Measurements from ENCODE around the gene KRTAP10-8.
"Not testable (repeated sequence)": the region's sequence is repeated elsewhere in the genome, so short reads cannot be mapped to it uniquely, and the experiment has no call there.

KRTAP10-8 gene

DNA sequence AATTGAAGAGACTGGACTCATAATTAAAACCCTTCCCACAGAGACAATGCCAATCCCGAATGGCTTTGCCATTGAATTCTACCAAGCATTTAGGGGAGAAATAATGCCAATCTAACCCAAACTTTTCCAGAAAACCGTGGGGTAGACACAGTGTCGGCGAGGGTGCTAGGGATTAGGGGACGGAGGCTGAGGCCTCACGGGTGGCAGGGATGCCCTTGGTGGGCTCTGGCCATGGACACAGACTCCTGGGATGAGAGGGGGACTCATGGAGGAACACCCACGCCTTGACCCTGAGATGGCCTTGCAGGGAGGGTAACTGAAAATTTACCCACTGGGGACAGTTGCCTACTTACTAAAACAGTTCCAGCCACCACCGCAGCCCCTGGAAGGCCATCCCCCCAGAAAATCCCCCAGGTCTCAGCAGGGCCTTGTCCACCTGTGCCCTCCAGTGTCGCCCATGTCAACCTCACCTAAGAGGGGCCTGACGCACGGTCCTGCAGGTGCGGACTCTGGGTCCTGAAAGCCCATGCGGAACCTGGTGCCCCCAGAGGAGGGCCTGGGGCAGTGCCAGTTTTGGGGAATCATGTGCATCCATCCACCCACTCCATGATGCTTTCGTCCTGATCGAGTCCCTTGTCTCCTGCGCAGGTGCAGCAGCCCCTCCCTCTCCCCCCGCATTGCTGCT lies 33.4 kb upstream of the KRTAP10-8 start:
- Histone ChIP-seq H4K5ac (ENCODE audit: low read length) (no peak overlapping the region), H2BK5ac (ENCODE audit: low read length) (no peak overlapping the region), H3K4ac (ENCODE audit: low read depth, low read length) (no peak overlapping the region), H3K4me3 (ENCODE audit: low read length) (no peak overlapping the region), H4K8ac (ENCODE audit: low read depth, low read length) (no peak overlapping the region), H3K4me2 (ENCODE audit: low read length) (no peak overlapping the region), H3K4me1 (ENCODE audit: control insufficient read depth, low read depth, low read length) (no peaks in the 10 kb centered on the region), H3K36me3 (ENCODE audit: control insufficient read depth, insufficient read depth, low read length) (no peaks in the 10 kb centered on the region), H3K56ac (ENCODE audit: low read length) (no peak overlapping the region), H3K9ac (ENCODE audit: low read length) (no peak overlapping the region), H2BK15ac (replicated peaks; ENCODE audit: low read depth) (no peak overlapping the region), H2AK5ac (ENCODE audit: low read length) (no peak overlapping the region), H3K27ac (ENCODE audit: low read depth, low read length) (no peak overlapping the region), H3K79me1 (ENCODE audit: low read length) (no peaks in the 10 kb centered on the region), H3K18ac (ENCODE audit: low read length) (no peak overlapping the region), H3K23ac (ENCODE audit: low read length) (no peak overlapping the region), H2BK120ac (ENCODE audit: low read depth, low read length) (no peak overlapping the region), H3K27me3 (ENCODE audit: insufficient read depth, low read length, poor library complexity) (no peaks in the 10 kb centered on the region), H3K79me2 (ENCODE audit: control insufficient read depth, insufficient read depth, low read length) (no peaks in the 10 kb centered on the region)
- DNase-seq, result no peak
- WGBS (ENCODE audit: extremely low coverage, insufficient coverage, low lambda C conversion rate), result no CpG with 5 or more reads among the region's 17 CpGs

DNA sequence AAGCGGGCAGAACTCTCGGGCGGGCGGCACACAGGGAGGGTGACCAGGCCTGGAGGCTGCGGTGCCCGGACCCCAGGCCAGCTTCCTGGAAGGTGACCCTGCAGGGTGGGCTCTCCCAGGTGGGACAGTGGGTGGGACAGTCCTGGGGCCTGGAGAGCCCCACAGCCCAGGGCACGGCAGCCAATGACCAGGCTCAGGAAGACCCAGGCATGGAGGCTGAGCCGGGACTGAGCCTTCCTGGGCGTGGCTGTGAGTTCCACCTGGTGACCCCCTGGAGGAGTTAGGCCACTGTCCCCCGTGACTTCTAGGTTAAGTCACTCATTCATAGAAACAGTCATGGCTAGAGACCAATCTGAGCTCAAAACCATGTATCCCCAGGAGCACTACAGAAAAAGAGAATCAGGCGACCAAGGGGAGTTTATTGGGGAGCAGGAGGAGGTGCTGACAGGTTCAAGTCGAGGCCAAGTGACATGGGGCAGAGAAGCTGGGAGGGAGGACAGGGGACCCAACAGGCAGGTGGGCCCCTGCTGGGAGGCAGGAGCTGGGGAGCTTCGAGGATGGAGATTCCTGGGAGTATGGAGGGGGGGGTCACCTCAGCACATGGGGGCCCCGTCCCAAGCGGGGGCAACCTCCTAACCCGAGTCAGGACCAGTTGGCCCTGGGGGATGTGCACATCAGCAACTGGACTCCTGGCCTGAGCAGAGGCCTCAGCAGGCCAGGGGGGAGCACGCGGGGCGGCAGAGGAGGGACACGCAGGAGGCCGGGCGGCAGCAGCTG lies 32.6 kb upstream of the KRTAP10-8 start:
- no peak overlapping the region for H3K18ac ChIP-seq (ENCODE audit: low read length)
- H3K79me2 ChIP-seq (ENCODE audit: control insufficient read depth, insufficient read depth, low read length), result no peaks in the 10 kb centered on the region
- H2BK120ac ChIP-seq (ENCODE audit: low read depth, low read length), result no peak overlapping the region
- H3K23ac ChIP-seq (ENCODE audit: low read length), result no peak overlapping the region
- H4K8ac ChIP-seq (ENCODE audit: low read depth, low read length), result no peak overlapping the region
- H3K9ac ChIP-seq (ENCODE audit: low read length), result no peak overlapping the region
- WGBS (ENCODE audit: extremely low coverage, insufficient coverage, low lambda C conversion rate), result no CpG with 5 or more reads among the region's 22 CpGs
- H3K79me1 ChIP-seq (ENCODE audit: low read length), result no peaks in the 10 kb centered on the region
- no peaks in the 10 kb centered on the region for H3K4me1 ChIP-seq (ENCODE audit: control insufficient read depth, low read depth, low read length)
- H2BK5ac ChIP-seq (ENCODE audit: low read length), result no peak overlapping the region
- no peak overlapping the region for H3K56ac ChIP-seq (ENCODE audit: low read length)
- H4K5ac ChIP-seq (ENCODE audit: low read length), result no peak overlapping the region
- no peak overlapping the region for H2AK5ac ChIP-seq (ENCODE audit: low read length)
- H3K27ac ChIP-seq (ENCODE audit: low read depth, low read length), result no peak overlapping the region
- no peak for DNase-seq
- H3K4me3 ChIP-seq (ENCODE audit: low read length), result no peak overlapping the region
- no peak overlapping the region for H2BK15ac ChIP-seq (replicated peaks; ENCODE audit: low read depth)
- H3K4ac ChIP-seq (ENCODE audit: low read depth, low read length), result no peak overlapping the region
- H3K36me3 ChIP-seq (ENCODE audit: control insufficient read depth, insufficient read depth, low read length), result no peaks in the 10 kb centered on the region
- H3K27me3 ChIP-seq (ENCODE audit: insufficient read depth, low read length, poor library complexity), result no peaks in the 10 kb centered on the region
- no peak overlapping the region for H3K4me2 ChIP-seq (ENCODE audit: low read length)

DNA sequence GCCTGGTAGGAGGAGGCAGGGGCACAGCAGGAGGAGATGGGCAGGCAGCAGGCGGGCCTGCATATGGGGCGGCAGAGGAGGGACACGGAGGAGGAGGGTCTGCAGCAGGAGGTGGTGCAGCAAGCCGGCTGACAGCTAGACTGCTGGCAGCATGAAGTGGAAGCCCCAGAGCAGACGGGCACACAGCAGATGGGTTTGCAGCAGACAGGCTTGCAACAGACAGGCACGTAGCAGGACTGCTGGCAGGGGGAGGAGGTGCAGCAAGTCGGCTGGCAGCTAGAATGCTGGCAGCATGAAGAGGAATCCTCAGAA lies 32.1 kb upstream of the KRTAP10-8 start:
- Histone ChIP-seq H3K23ac (ENCODE audit: low read length) (no peak overlapping the region), H2BK5ac (ENCODE audit: low read length) (no peak overlapping the region), H3K79me1 (ENCODE audit: low read length) (no peaks in the 10 kb centered on the region), H2AK5ac (ENCODE audit: low read length) (no peak overlapping the region), H2BK15ac (replicated peaks; ENCODE audit: low read depth) (no peak overlapping the region), H3K36me3 (ENCODE audit: control insufficient read depth, insufficient read depth, low read length) (no peaks in the 10 kb centered on the region), H3K4me2 (ENCODE audit: low read length) (no peak overlapping the region), H3K27me3 (ENCODE audit: insufficient read depth, low read length, poor library complexity) (no peaks in the 10 kb centered on the region), H3K4me1 (ENCODE audit: control insufficient read depth, low read depth, low read length) (no peaks in the 10 kb centered on the region), H3K27ac (ENCODE audit: low read depth, low read length) (no peak overlapping the region), H3K9ac (ENCODE audit: low read length) (no peak overlapping the region), H4K5ac (ENCODE audit: low read length) (no peak overlapping the region), H3K18ac (ENCODE audit: low read length) (no peak overlapping the region), H2BK120ac (ENCODE audit: low read depth, low read length) (no peak overlapping the region), H3K56ac (ENCODE audit: low read length) (no peak overlapping the region), H3K4ac (ENCODE audit: low read depth, low read length) (no peak overlapping the region), H3K79me2 (ENCODE audit: control insufficient read depth, insufficient read depth, low read length) (no peaks in the 10 kb centered on the region), H4K8ac (ENCODE audit: low read depth, low read length) (no peak overlapping the region), H3K4me3 (ENCODE audit: low read length) (no peak overlapping the region)
- no peak for DNase-seq
- WGBS (ENCODE audit: extremely low coverage, insufficient coverage, low lambda C conversion rate), result no CpG with 5 or more reads among the region's 7 CpGs

DNA sequence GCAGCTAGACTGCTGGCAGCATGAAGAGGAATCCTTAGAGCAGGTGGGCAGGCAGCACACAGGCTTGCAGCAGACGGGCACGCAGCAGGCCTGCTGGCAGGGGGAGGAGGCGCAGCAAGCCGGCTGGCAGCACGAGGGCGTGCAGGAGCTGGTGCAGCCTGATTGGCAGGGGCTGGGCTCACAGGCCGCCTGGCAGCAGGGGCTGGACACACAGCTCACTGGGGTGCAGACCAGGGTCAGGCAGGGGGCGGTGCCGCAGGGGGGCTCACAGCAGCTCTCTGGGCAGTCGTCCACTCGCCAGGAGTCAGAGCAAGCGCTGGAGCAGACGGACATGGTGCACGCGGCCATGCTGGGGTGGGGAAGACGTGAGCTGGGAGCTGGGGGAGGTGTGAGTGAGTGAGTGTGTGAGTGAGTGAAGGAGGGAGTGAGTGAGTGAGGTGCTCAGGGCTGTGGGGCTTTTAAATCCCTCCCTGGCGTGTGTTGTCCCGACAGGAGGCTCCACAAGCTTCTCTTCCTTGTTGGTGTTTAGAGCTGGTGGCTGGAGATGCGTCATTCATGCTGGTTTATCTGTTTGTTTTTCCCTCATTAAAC lies 31.6 kb upstream of the KRTAP10-8 start, which contains the start of gene KRTAP10-5:
KRTAP10-5 (minus strand) TSS at position 374 of the 591 bp plus-strand sequence; CDS start at position 348, 26 bp downstream.
- H3K56ac ChIP-seq (ENCODE audit: low read length); H3K4ac ChIP-seq (ENCODE audit: low read depth, low read length); H2AK5ac ChIP-seq (ENCODE audit: low read length); H3K4me2 ChIP-seq (ENCODE audit: low read length); H3K79me1 ChIP-seq (ENCODE audit: low read length); H4K8ac ChIP-seq (ENCODE audit: low read depth, low read length); H3K4me1 ChIP-seq (ENCODE audit: control insufficient read depth, low read depth, low read length); H3K27ac ChIP-seq (ENCODE audit: low read depth, low read length); H4K5ac ChIP-seq (ENCODE audit: low read length); H3K9ac ChIP-seq (ENCODE audit: low read length); H3K23ac ChIP-seq (ENCODE audit: low read length); H2BK15ac ChIP-seq (replicated peaks; ENCODE audit: low read depth); H2BK5ac ChIP-seq (ENCODE audit: low read length); H2BK120ac ChIP-seq (ENCODE audit: low read depth, low read length); H3K79me2 ChIP-seq (ENCODE audit: control insufficient read depth, insufficient read depth, low read length); H3K36me3 ChIP-seq (ENCODE audit: control insufficient read depth, insufficient read depth, low read length); H3K4me3 ChIP-seq (ENCODE audit: low read length); H3K27me3 ChIP-seq (ENCODE audit: insufficient read depth, low read length, poor library complexity); DNase-seq; H3K18ac ChIP-seq (ENCODE audit: low read length): not testable (repeated sequence)
- WGBS (ENCODE audit: extremely low coverage, insufficient coverage, low lambda C conversion rate), result no CpG with 5 or more reads among the region's 19 CpGs

DNA sequence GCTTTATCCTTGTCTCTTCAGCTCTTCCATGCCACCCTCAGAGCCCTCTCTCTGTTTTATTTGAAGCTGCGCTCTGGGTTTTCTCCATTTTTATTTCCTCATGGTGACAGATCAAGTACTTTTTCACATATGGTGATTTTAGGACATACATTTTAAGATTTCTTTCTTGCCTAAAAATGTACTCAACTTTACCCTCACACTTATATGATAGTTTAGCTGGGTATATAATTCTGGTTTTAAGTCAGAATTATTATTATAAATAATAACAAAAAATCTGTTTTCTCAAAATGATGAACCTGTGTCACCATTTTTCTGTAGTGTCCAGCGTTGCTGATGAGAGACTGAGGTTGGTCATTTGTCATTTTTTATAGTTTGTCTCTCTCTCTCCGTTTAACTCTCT lies 30.7 kb upstream of the KRTAP10-8 start:
- H3K36me3 ChIP-seq (ENCODE audit: control insufficient read depth, insufficient read depth, low read length), result no peaks in the 10 kb centered on the region
- no peak overlapping the region for H2BK5ac ChIP-seq (ENCODE audit: low read length)
- H3K4me1 ChIP-seq (ENCODE audit: control insufficient read depth, low read depth, low read length), result no peaks in the 10 kb centered on the region
- H3K27me3 ChIP-seq (ENCODE audit: insufficient read depth, low read length, poor library complexity), result no peaks in the 10 kb centered on the region
- H3K56ac ChIP-seq (ENCODE audit: low read length), result no peak overlapping the region
- no peak overlapping the region for H2AK5ac ChIP-seq (ENCODE audit: low read length)
- H3K23ac ChIP-seq (ENCODE audit: low read length), result no peak overlapping the region
- no peak overlapping the region for H3K4me3 ChIP-seq (ENCODE audit: low read length)
- no peak for DNase-seq
- no peaks in the 10 kb centered on the region for H3K79me2 ChIP-seq (ENCODE audit: control insufficient read depth, insufficient read depth, low read length)
- no peak overlapping the region for H4K8ac ChIP-seq (ENCODE audit: low read depth, low read length)
- no peaks in the 10 kb centered on the region for H3K79me1 ChIP-seq (ENCODE audit: low read length)
- no peak overlapping the region for H2BK120ac ChIP-seq (ENCODE audit: low read depth, low read length)
- WGBS (ENCODE audit: extremely low coverage, insufficient coverage, low lambda C conversion rate), result no CpG with 5 or more reads among the region's 3 CpGs
- no peak overlapping the region for H3K9ac ChIP-seq (ENCODE audit: low read length)
- no peak overlapping the region for H3K18ac ChIP-seq (ENCODE audit: low read length)
- no peak overlapping the region for H3K4me2 ChIP-seq (ENCODE audit: low read length)
- H3K27ac ChIP-seq (ENCODE audit: low read depth, low read length), result no peak overlapping the region
- no peak overlapping the region for H2BK15ac ChIP-seq (replicated peaks; ENCODE audit: low read depth)
- no peak overlapping the region for H3K4ac ChIP-seq (ENCODE audit: low read depth, low read length)
- H4K5ac ChIP-seq (ENCODE audit: low read length), result no peak overlapping the region

Measured in mesendoderm (in vitro differentiated cells).